ENCODE data around the gene GTPBP4. TPM values are rescaled to one million over a fixed set of nuclear protein-coding genes. Genes with fewer than 3 reads are reported as not detected.

GTPBP4 gene
- total RNA-seq, 1 donor from 2014 or later: 57.8 TPM

DNA sequence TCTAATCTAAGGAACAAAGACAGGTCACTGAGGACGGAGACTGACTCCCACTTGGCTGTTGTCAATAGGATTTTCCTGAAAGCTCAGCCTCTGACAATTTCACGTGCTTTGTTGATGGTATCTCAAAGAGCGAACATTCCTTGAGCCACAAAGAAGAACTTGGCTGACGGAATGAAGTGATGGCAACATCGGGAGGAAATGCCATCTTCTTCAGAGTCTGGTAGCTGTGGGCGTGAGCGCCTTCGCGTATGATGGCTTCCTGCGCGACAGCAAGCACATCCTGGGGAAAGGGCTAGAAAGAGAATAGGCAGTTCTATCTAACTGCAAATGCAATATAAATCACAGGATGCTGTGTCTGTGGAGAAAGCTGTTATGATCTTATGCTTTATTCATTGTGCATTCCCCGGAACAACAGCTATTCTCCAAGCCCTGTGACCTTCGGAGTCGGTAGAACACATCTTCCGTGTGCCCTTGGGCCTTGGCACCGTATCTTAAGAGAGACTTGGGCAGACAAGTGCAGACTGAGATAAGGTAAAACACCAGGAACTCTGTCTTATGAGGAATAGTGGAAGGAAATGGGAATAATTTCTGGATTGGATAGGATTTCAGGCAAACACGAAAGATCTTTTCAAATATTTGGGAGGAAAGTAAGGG lies 19.6 kb upstream of the GTPBP4 start:
- no peak overlapping the region for H3K4me3 Mint-ChIP-seq
- no peaks in the 10 kb centered on the region for H3K9me3 Mint-ChIP-seq
- H3K4me1 Mint-ChIP-seq (ENCODE audit: unreplicated experiment): peaks cover 25% of the 10 kb centered on the region
- TF ChIP-seq, protein P1, sequence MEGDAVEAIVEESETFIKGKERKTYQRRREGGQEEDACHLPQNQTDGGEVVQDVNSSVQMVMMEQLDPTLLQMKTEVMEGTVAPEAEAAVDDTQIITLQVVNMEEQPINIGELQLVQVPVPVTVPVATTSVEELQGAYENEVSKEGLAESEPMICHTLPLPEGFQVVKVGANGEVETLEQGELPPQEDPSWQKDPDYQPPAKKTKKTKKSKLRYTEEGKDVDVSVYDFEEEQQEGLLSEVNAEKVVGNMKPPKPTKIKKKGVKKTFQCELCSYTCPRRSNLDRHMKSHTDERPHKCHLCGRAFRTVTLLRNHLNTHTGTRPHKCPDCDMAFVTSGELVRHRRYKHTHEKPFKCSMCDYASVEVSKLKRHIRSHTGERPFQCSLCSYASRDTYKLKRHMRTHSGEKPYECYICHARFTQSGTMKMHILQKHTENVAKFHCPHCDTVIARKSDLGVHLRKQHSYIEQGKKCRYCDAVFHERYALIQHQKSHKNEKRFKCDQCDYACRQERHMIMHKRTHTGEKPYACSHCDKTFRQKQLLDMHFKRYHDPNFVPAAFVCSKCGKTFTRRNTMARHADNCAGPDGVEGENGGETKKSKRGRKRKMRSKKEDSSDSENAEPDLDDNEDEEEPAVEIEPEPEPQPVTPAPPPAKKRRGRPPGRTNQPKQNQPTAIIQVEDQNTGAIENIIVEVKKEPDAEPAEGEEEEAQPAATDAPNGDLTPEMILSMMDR (conservative IDR thresholded peaks at IDR 0.05): no peak
- DNase-seq (ENCODE audit: extremely low spot score, unreplicated experiment): no peak
- H3K27ac Mint-ChIP-seq: peak overlapping the region; percentile 44
- H3K27me3 Mint-ChIP-seq: peaks cover 6% of the 10 kb centered on the region
- H3K36me3 Mint-ChIP-seq: no peaks in the 10 kb centered on the region

DNA sequence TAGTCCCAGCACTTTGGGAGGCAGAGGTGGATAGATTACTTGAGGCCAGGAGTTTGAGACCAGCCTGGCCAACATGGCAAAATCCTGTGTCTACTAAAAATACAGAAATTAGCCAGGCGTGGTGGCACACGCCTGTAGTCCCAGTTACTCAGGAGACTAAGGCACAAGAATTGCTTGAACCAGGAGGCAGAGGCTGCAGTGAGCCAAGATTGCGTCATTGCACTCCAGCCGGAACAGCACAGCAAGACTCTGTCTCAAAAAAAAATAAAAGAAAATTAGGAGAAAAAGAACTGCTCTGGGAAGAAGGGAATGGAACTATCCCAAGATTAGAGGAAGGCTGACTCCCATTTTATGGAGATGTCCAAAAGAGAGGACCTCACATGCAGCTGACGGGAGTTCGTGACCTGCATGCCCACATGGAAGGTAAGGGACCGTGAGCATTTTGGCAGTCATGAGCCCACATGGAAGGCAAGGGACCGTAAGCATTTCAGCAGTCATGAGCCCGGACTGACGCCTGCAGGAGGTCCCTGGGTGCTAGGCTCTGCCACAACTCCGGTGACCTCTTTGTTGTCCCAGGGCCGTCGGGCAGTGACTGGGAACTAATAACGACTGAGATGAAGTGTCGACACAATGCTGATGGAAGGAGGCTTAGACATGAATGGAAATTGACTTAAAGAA lies 18.6 kb upstream of the GTPBP4 start:
- Mint-ChIP-seq H3K4me3 (no peak overlapping the region), H3K27ac (peak overlapping the region; percentile 61), H3K4me1 (ENCODE audit: unreplicated experiment) (peaks cover 22% of the 10 kb centered on the region), H3K36me3 (no peaks in the 10 kb centered on the region), H3K9me3 (no peaks in the 10 kb centered on the region), H3K27me3 (peaks cover 6% of the 10 kb centered on the region)
- DNase-seq (ENCODE audit: extremely low spot score, unreplicated experiment): no peak
- TF ChIP-seq, protein P1 (conservative IDR thresholded peaks at IDR 0.05): no peak

DNA sequence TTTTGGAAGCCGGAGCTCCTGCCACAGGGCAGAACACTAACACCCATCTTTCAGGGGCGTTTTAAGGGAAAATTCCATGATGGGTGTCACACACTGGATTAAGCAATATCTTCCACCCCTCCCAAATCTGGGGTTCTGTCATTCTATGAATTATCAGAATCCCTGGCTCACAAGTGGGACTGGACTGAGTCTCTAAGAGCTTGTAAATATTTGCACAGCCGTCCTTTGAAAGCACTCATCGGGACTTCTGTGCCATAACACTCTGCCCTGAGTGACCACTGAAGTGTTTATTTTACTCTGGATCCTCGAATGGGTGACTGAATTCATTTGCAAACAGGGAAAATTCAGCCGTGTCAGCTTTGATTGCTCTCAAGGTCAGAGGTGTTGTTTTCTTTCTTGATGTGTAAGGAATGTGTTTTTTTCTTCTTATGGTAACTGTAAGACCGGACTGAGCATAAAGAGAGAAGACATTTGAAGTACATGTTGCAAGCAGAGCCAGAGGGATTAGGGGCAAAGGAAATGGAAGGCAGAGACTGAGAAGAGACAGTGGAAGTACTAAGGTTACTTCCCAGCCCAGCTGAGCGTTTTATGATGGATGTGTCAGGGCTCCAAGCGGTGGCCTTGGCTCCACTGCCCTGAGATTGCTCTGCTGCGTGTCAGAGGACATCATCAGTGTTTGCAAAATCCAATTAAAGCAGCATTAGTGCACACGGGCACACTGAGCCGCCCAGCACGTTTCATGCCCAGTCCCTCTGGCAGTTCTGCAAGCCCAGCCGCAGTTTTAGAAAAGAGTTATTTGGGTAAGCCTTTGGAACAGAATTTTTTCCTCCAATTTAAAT lies 17.7 kb upstream of the GTPBP4 start:
- H3K9me3 Mint-ChIP-seq: no peaks in the 10 kb centered on the region
- peaks cover 21% of the 10 kb centered on the region for H3K4me1 Mint-ChIP-seq (ENCODE audit: unreplicated experiment)
- no peak for DNase-seq (ENCODE audit: extremely low spot score, unreplicated experiment)
- peaks cover 6% of the 10 kb centered on the region for H3K27me3 Mint-ChIP-seq
- H3K4me3 Mint-ChIP-seq: peak overlapping the region; percentile 8
- no peaks in the 10 kb centered on the region for H3K36me3 Mint-ChIP-seq
- TF ChIP-seq, protein P1 (conservative IDR thresholded peaks at IDR 0.05): no peak
- H3K27ac Mint-ChIP-seq: peak overlapping the region; percentile 61

DNA sequence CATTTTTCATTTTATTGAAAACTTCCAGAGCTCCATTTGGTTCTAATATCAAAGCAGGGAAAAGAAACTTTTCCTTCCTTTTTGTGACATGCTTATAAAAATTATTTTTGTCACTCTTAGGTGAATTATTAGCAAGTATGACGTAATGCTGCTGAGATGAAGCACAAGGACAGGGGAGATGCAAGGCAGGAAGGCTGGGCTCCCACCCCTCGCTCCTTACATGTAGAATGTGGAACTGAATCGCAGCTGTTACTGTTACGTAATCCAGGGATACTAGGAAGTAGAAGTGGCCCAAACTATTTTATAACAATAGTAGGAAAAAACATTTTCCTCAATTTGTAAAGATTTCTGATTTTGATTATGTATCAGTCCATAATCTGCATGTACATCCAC lies 17.1 kb upstream of the GTPBP4 start:
- Mint-ChIP-seq H3K27ac (peak overlapping the region; percentile 61), H3K9me3 (no peaks in the 10 kb centered on the region), H3K4me3 (peak overlapping the region; percentile 65), H3K36me3 (no peaks in the 10 kb centered on the region), H3K4me1 (ENCODE audit: unreplicated experiment) (peaks cover 21% of the 10 kb centered on the region), H3K27me3 (peaks cover 6% of the 10 kb centered on the region)
- no peak for DNase-seq (ENCODE audit: extremely low spot score, unreplicated experiment)
- TF ChIP-seq, protein P1 (conservative IDR thresholded peaks at IDR 0.05): no peak

DNA sequence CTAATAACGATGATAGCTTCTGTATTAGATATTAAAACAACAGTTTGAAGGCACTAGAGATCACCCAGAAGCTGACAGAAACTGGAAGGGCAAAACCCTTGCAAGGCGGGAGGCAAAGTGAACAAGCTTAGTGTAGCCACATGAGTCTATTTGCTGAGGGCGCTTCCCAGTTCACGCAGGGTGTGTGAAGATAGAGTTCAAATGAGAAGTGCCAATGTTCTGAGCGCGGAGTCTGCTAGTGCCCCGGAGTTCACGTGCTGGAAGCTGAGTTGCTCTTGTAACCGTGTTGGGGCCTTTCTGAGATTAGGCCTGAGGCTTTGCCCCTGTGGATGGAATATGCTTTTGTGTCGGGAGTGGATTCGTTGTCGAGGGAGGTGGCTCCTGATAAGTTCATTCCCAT lies 16.6 kb upstream of the GTPBP4 start:
- Mint-ChIP-seq H3K36me3 (peaks cover 3% of the 10 kb centered on the region), H3K27ac (peak overlapping the region; percentile 61), H3K4me1 (ENCODE audit: unreplicated experiment) (peaks cover 21% of the 10 kb centered on the region), H3K9me3 (no peaks in the 10 kb centered on the region), H3K27me3 (peaks cover 6% of the 10 kb centered on the region), H3K4me3 (peak overlapping the region; percentile 4)
- TF ChIP-seq, protein P1 (conservative IDR thresholded peaks at IDR 0.05): no peak
- DNase-seq (ENCODE audit: extremely low spot score, unreplicated experiment): no peak

Data from type B pancreatic cell (in vitro differentiated cells).